ENCODE results near the gene HSD11B2.
A peak's percentile ranks its signal among the peaks of the same experiment; 100 is the strongest.

Gene HSD11B2

DNA sequence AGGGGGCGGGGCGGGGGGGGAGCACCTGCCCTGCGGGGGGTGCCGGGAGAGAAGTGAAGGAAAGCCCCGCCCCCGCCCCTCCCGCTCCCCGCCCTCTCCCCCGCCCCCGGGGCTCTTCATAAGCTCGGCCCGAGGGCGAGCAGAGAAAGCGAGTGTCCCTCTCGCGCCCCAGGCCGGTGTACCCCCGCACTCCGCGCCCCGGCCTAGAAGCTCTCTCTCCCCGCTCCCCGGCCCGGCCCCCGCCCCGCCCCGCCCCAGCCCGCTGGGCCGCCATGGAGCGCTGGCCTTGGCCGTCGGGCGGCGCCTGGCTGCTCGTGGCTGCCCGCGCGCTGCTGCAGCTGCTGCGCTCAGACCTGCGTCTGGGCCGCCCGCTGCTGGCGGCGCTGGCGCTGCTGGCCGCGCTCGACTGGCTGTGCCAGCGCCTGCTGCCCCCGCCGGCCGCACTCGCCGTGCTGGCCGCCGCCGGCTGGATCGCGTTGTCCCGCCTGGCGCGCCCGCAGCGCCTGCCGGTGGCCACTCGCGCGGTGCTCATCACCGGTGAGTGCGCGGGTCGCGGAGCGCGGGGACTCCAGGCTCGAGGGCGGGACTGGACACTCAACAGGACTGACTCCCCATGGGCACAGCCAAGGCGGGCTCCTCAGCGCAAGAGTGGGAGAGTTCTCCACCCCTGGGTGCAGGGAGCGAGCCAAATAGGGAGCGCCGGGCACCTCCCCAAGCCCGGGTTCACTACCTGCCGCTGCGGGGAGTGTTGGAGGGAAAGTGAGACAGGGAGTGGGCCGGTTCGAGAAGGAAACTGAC is at the start of gene HSD11B2:
TSS of gene HSD11B2 (plus strand) at position 145 of the 798 bp plus-strand sequence. CDS start at position 273, 128 bp downstream.
- TF ChIP-seq, protein P1, sequence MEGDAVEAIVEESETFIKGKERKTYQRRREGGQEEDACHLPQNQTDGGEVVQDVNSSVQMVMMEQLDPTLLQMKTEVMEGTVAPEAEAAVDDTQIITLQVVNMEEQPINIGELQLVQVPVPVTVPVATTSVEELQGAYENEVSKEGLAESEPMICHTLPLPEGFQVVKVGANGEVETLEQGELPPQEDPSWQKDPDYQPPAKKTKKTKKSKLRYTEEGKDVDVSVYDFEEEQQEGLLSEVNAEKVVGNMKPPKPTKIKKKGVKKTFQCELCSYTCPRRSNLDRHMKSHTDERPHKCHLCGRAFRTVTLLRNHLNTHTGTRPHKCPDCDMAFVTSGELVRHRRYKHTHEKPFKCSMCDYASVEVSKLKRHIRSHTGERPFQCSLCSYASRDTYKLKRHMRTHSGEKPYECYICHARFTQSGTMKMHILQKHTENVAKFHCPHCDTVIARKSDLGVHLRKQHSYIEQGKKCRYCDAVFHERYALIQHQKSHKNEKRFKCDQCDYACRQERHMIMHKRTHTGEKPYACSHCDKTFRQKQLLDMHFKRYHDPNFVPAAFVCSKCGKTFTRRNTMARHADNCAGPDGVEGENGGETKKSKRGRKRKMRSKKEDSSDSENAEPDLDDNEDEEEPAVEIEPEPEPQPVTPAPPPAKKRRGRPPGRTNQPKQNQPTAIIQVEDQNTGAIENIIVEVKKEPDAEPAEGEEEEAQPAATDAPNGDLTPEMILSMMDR (IDR thresholded peaks at IDR 0.05) = peak; percentile 52

DNA sequence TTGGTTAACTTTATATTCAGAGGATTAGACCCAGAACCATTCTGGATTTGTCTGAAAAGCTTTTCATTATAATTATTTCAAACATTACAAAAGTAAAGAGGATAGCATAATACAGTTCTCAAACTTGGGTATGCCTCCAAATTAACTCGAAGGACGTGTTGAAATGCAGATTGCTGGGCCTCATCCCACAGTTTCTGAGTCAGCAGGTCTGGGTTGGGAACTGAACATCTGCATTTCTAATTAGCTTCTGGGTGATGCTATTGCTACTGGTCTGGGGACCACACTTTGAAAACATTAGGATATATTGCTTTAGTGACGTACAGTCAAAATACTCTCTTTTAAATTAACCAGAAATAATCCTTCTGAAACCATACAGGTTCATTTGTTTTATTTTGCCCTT is 47.6 kb upstream of the HSD11B2 start:
- TF ChIP-seq, protein P1 (IDR thresholded peaks at IDR 0.05) = no peak

DNA sequence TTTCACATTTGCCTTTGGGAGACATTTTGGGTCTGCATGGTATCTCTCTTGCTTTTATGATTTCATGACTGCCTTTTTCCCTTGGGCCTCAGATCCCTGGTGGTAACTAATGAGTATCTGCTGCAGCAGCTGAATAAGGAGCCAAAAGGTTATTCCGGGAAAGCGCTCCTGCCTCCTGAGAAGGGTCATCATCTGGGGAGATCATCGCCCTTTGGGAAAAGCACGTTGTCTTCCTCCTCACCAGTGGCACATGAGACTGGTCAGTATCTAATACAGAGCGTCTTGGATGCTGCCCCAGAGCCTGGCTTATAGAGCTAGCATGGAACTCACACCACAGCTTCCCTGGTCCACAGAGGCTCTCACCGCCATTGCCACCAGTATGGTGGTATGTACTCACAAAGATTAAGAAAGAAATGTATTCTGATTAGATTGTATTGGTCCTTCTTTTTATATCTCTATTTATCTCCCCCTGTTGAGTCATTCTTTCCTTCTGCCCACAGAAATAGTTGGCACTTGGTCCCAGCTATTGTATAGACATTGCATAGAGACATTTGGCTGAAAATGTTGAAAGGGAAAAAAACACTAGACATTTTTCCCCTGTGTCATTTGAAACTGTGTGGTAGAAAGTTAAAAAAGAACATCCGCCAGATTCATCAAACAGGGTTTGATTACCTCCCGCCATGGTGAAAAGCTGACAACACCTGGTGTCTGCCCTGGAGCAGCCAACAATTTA is 46.0 kb upstream of the HSD11B2 start:
- TF ChIP-seq, protein P1 (IDR thresholded peaks at IDR 0.05) = no peak

DNA sequence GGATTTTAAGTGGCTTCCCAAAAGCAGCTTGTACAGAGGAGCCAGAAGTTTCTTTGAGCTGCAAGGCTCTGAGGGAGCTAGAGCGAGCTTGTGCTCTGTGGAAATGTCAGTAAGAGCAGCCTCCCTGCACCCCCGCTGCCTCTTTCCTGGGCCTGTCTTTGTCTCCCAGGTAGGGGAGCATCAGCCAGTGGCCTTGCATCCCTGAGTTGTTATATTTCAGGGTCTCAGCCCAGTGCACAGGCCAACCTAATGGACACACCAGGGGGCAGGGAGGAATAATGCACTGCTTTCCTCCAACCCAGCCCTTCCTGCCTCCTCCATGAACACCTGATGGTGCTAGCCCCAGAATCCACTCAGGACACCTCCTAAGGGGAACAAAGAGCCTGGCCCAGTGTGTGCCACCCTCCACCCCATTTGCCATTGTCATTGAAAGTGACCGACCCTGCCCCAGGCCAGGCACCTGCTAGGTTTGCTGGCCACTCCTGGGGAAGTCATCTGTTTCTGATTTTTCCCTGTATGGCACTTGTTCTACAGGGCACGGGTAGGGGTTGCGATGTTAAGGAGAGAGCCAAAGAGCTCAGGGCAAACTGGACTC is 44.0 kb upstream of the HSD11B2 start:
- TF ChIP-seq, protein P1 (IDR thresholded peaks at IDR 0.05) = no peak

DNA sequence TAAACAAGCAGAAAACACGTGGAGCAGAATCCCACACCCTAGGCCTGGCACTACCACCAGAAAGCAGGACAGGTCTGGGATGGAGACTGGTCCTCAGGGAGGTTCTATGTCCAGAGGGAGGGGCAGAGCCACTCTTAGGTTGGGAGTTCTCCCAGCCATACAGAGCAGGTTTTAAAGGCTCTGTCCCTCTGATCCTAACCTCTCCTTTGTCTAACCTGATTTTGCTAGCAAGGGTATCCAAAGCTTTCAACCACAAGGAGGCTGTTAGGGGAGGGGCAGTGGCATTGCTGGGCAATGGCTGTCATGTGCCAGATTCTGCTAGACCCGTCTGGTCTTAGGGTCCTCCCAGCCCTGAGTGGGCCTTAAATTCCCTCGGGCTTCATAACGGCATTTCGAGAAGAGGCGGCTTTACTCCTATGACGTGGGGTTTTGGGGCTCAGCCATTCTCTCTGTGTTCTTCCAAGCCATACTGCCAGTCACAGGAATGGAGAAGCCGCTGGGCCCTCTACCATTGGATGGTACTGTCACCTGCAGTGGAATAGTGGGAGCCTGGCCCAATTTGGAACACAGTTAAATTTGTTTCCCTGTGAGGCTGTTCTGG is 43.3 kb upstream of the HSD11B2 start:
- TF ChIP-seq, protein P1 (IDR thresholded peaks at IDR 0.05) = no peak

DNA sequence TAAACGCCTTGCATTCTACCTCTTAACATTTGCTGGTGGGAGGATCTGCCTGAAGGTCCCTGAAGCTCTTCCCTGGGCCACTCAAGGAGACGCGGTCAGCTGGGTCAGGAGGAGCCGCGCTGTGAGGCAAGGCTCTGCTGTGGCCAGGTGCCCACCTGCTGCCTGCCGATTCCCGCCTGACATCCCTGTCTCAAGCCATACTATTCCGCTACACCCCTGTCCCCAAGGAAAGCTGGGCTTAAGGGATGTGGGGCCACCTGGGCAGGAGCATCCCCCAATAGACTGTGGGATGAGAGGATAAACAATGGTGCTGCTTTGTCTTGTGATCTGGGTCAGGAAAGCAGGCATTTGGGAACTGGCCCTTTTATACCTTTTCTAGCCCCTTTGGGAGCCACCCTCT is 42.7 kb upstream of the HSD11B2 start:
- TF ChIP-seq, protein P1 (IDR thresholded peaks at IDR 0.05) = no peak

DNA sequence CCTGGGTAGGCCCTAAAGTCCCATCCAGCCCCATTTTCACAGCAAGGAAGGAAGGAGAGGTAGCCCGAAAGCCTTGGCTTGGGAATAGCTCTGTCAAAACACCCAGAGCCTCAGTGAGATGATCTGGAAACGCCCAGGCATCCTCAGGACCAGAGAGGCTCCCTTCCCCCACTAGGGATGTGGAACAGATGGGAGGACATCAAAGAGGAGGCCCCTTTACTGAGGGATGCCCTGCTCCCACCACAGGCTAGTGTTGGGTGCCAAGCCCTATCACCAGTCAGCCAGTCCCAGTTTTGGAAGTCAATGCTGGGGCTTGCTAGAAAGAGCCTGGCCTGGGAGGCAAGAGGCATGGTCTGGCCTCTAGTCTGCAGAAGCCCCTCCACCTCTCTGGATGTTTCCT is 42.3 kb upstream of the HSD11B2 start:
- TF ChIP-seq, protein P1 (IDR thresholded peaks at IDR 0.05) = no peak
